Activated CD4-positive, alpha-beta T cell treated with anti-CD3 and anti-CD28 coated beads for 36 hours (primary cell): Measurements from ENCODE around the gene CAMSAP3. TPM values are rescaled to one million over a fixed set of nuclear protein-coding genes. Genes with fewer than 3 reads are reported as not detected.

Experiments used
- ATAC-seq: fragments of 200-7000 bp; cut with Tn5 transposase; one replicate; pipeline ENCODE4 v1.10.0; 2021; ENCODE audit warnings: mild to moderate bottlenecking, moderate library complexity
- CTCF ChIA-PET: fragments of 350-600 bp; sonication (Branson Sonifier 250); formaldehyde crosslinking; loops from one replicate; lab custom pipeline; 2021; ENCODE audit warnings: antibody characterized with exemption; lab: Charles Lee
- POLR2A ChIA-PET: fragments of 350-600 bp; sonication (Branson Sonifier 250); formaldehyde crosslinking; loops from one replicate; lab custom pipeline; 2021; ENCODE audit warnings: antibody characterized with exemption, inconsistent platforms; lab: Charles Lee
- DNase-seq: peaks from one replicate; pipeline ENCODE4 v3.0.0-alpha.2; 2020
- H3K27ac Mint-ChIP-seq: one replicate; pipeline ENCODE4 v1.8.0; 2021; ENCODE audit warnings: mixed read lengths
- H3K27me3 Mint-ChIP-seq: one replicate; pipeline ENCODE4 v1.8.0; 2021; ENCODE audit warnings: mixed read lengths
- H3K36me3 Mint-ChIP-seq: one replicate; pipeline ENCODE4 v1.8.0; 2021; ENCODE audit warnings: low read depth, mixed read lengths
- H3K4me1 Mint-ChIP-seq: one replicate; pipeline ENCODE4 v1.8.0; 2021; ENCODE audit warnings: mixed read lengths
- H3K4me3 Mint-ChIP-seq: one replicate; pipeline ENCODE4 v1.8.0; 2021; ENCODE audit warnings: mild to moderate bottlenecking, moderate library complexity, mixed read lengths
- H3K9me3 Mint-ChIP-seq: one replicate; pipeline ENCODE4 v1.8.0; 2021; ENCODE audit warnings: low read depth, mixed read lengths
- intact Hi-C, 2 experiments: fragments of 100-400 bp; cut with DNase I in 1 of 2; cut with micrococcal nuclease in 1 of 2; formaldehyde crosslinking; loops; one replicate each; pipeline versions ENCODE4 v1.14.2 to v1.15.1; 2022 to 2024; cut with DNase I, micrococcal nuclease
- total RNA-seq, 2 experiments: library from RNA; stranded (reverse); gene quantifications; one replicate each; pipeline ENCODE4 v1.2.3, GENCODE V29; 2021

CAMSAP3 gene
- total RNA-seq, 2 experiments from 2014 or later: 0.50 to 0.58 TPM

GRCh38 chr19:7623725-7624603 is 28.3 kb downstream of the CAMSAP3 start:
- ATAC-seq (no peak), DNase-seq (no peak)
- intact Hi-C loops: no loop called here
- H3K36me3 Mint-ChIP-seq: peaks cover 23% of the 10 kb centered on the region
- H3K4me3 Mint-ChIP-seq: no peak overlapping the region
- H3K27ac Mint-ChIP-seq: no peak overlapping the region
- ChIA-PET CTCF (no interaction called here), POLR2A (interaction anchor here (0.6 to 0.7 kb wide), 2 partner anchors 27 to 245 kb away, joined by 3 read pairs; no protein-coding TSS in a partner anchor)
- no peaks in the 10 kb centered on the region for H3K27me3 Mint-ChIP-seq
- H3K4me1 Mint-ChIP-seq: peaks cover 14% of the 10 kb centered on the region
- H3K9me3 Mint-ChIP-seq: no peaks in the 10 kb centered on the region

DNA sequence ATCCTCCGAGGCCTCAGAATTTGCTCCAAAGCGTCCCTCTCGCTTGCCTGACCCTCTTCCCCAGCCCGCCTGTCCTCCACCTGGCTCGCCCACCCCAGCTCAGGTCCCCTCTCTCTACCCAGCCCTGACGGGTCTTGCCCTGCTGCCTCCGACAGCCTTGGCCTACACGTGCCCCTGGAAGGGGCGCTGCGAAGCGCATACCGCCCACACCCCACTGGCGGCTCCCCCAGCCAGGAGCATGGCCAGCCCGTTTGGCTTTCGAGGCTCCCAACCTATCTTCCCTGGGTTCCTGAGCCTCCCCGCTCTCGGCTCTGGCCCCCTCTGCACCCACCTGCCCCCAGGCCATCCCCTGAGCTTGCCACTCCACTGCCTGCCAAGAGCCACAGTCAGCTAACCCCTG is 29.1 kb downstream of the CAMSAP3 start:
- intact Hi-C loops: loop anchor here in 1 of 2 experiments (5.0 kb wide), 1 partner anchor 1253 kb away; the partner anchor contains the start of gene ALKBH7
- no peak overlapping the region for H3K27ac Mint-ChIP-seq
- peaks cover 20% of the 10 kb centered on the region for H3K4me1 Mint-ChIP-seq
- ATAC-seq (no peak), DNase-seq (no peak)
- peaks cover 29% of the 10 kb centered on the region for H3K36me3 Mint-ChIP-seq
- H3K27me3 Mint-ChIP-seq: no peaks in the 10 kb centered on the region
- ChIA-PET POLR2A (interaction anchor here (0.6 kb wide), 1 partner anchor 199 kb away, joined by 4 read pairs; no protein-coding TSS in a partner anchor), CTCF (no interaction called here)
- H3K9me3 Mint-ChIP-seq: no peaks in the 10 kb centered on the region
- H3K4me3 Mint-ChIP-seq: no peak overlapping the region

DNA sequence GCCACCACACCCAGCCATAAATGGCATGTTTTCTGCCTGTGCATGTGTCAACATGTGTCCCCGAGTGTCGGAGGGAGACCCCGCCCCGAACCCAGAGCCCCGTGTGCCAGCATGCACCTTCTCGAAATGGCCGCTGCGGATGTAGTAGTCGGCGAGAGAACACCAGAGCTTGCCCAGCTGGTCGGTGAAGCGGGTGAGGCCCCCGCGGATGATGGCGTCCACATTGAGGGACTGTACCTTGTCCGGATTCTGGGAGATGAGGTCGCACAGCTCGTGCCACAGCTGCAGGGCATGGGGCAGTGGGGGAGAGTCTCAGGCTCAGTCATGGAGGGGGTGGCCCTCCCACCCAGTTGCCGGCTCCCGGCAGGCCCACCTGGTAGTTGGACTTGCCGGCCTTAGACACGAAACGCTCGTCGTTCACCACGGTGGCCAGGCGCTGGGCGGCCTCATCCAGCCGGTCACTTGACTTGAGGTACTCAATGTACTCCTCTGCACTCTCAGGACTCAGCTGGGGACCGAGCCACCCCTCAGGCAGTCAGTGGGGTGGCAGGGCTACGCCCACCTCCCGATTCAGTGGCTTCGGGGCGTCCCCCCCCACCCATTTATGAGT is 30.2 kb downstream of the CAMSAP3 start:
- intact Hi-C loops: loop anchor here in 1 of 2 experiments (5.0 kb wide), 1 partner anchor 1254 kb away; the partner anchor contains the start of gene ALKBH7
- DNase-seq (no peak), ATAC-seq (no peak)
- Mint-ChIP-seq H3K4me3 (no peak overlapping the region), H3K27me3 (no peaks in the 10 kb centered on the region), H3K36me3 (peaks cover 30% of the 10 kb centered on the region), H3K4me1 (peaks cover 30% of the 10 kb centered on the region), H3K9me3 (no peaks in the 10 kb centered on the region), H3K27ac (no peak overlapping the region)
- CTCF ChIA-PET: interaction anchor here (0.7 kb wide), 2 partner anchors 34 to 260 kb away, joined by 3 to 4 read pairs; no protein-coding TSS in a partner anchor
- POLR2A ChIA-PET: interaction anchor here (0.6 kb wide), 1 partner anchor 198 kb away, joined by 4 read pairs; no protein-coding TSS in a partner anchor

DNA sequence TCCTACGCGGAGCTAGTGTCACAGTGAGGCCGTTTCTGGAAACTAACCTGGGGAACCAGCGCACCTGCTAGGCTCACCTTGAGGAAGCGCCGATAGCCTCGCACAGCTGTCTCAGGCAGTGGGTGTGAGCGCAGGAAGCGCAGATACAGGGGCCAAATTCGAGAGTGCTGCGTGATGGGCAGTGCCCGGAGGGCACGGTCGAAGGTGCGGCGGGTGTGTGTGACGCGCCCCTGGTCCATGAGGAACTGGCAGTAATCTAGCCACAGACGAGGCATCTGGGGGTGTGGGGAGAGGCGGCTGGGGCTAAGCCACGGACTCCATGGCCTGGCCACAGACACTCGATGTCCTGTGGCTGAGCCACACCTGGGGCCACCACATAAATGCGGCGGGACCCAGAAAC is 31.5 kb downstream of the CAMSAP3 start:
- ChIA-PET CTCF (interaction anchor here (1.1 kb wide), 1 partner anchor 59 kb away, joined by 3 read pairs; no protein-coding TSS in a partner anchor), POLR2A (interaction anchor here (0.6 kb wide), 2 partner anchors 40 to 277 kb away, joined by 3 to 4 read pairs; partner anchors contain the start of gene MAP2K7)
- DNase-seq: no peak
- H3K9me3 Mint-ChIP-seq: no peaks in the 10 kb centered on the region
- intact Hi-C loops: loop anchor here in 1 of 2 experiments (5.0 kb wide), 1 partner anchor 1255 kb away; the partner anchor contains the start of gene ALKBH7
- H3K36me3 Mint-ChIP-seq: peaks cover 28% of the 10 kb centered on the region
- no peak overlapping the region for H3K27ac Mint-ChIP-seq
- H3K4me3 Mint-ChIP-seq: no peak overlapping the region
- no peaks in the 10 kb centered on the region for H3K27me3 Mint-ChIP-seq
- H3K4me1 Mint-ChIP-seq: peaks cover 32% of the 10 kb centered on the region
- ATAC-seq: no peak

- H3K4me3 Mint-ChIP-seq: peak overlapping the region; percentile 88
- no peak for ATAC-seq
- intact Hi-C loops: loop anchor here (1.0 to 5.0 kb wide), 14 partner anchors 9 to 1256 kb away; partner anchors contain the start of genes STXBP2 (in 2 of the 2), ALKBH7 (in 1 of the 2), MAP2K7 (in 1 of the 2) and MCOLN1 (in 1 of the 2)
- H3K36me3 Mint-ChIP-seq: peaks cover 26% of the 10 kb centered on the region
- CTCF ChIA-PET: interaction anchor here (1.2 to 1.9 kb wide), 4 partner anchors 24 to 288 kb away, joined by 4 to 14 read pairs (median 6); partner anchors contain the start of gene TRAPPC5
- no peaks in the 10 kb centered on the region for H3K27me3 Mint-ChIP-seq
- POLR2A ChIA-PET: interaction anchor here (0.6 to 1.2 kb wide), 5 partner anchors 9 to 315 kb away, joined by 3 to 6 read pairs (median 3); partner anchors contain the start of gene TIMM44
- no peak for DNase-seq
- no peaks in the 10 kb centered on the region for H3K9me3 Mint-ChIP-seq
- H3K27ac Mint-ChIP-seq: peak overlapping the region; percentile 97
- H3K4me1 Mint-ChIP-seq: peaks cover 32% of the 10 kb centered on the region
Observed at GRCh38 chr19:7628589-7629311, 33.1 kb downstream of the CAMSAP3 start.

GRCh38 chr19:7629347-7630054 is 33.8 kb downstream of the CAMSAP3 start, which contains the start of the genes PET100 and XAB2:
Gene PET100 (plus strand): TSS chr19:7629793. CDS start chr19:7629834, 41 bp downstream.
Gene XAB2 (minus strand): TSS chr19:7629545. CDS start chr19:7629527, 18 bp downstream.
- Mint-ChIP-seq H3K9me3 (no peaks in the 10 kb centered on the region), H3K27ac (peak within 1 kb of the TSS; percentile 97), H3K4me3 (peak within 1 kb of the TSS; percentile 88), H3K27me3 (no peaks in the 10 kb centered on the region), H3K4me1 (peaks cover 32% of the 10 kb centered on the region), H3K36me3 (peaks cover 26% of the 10 kb centered on the region)
- CTCF ChIA-PET: interaction anchor here (1.2 to 1.9 kb wide), 5 partner anchors 23 to 289 kb away, joined by 4 to 14 read pairs (median 5); partner anchors contain the start of gene TRAPPC5
- POLR2A ChIA-PET: interaction anchor here (1.0 to 1.2 kb wide), 5 partner anchors 9 to 314 kb away, joined by 3 to 6 read pairs (median 4); partner anchors contain the start of gene TIMM44
- peak; percentile 99 for ATAC-seq
- DNase-seq: peak; percentile 97
- intact Hi-C loops: loop anchor here (1.0 to 5.0 kb wide), 14 partner anchors 8 to 1257 kb away; partner anchors contain the start of genes STXBP2 (in 2 of the 2), ALKBH7 (in 1 of the 2), MAP2K7 (in 1 of the 2) and MCOLN1 (in 1 of the 2)

- DNase-seq: no peak
- Mint-ChIP-seq H3K27ac (no peak overlapping the region), H3K36me3 (peaks cover 26% of the 10 kb centered on the region), H3K4me1 (peaks cover 38% of the 10 kb centered on the region), H3K27me3 (no peaks in the 10 kb centered on the region), H3K4me3 (no peak overlapping the region), H3K9me3 (no peaks in the 10 kb centered on the region)
- ChIA-PET CTCF (no interaction called here), POLR2A (no interaction called here)
- ATAC-seq: no peak
- intact Hi-C loops: no loop called here
Observed at GRCh38 chr19:7631577-7631976, 35.9 kb downstream of the CAMSAP3 start.

DNA sequence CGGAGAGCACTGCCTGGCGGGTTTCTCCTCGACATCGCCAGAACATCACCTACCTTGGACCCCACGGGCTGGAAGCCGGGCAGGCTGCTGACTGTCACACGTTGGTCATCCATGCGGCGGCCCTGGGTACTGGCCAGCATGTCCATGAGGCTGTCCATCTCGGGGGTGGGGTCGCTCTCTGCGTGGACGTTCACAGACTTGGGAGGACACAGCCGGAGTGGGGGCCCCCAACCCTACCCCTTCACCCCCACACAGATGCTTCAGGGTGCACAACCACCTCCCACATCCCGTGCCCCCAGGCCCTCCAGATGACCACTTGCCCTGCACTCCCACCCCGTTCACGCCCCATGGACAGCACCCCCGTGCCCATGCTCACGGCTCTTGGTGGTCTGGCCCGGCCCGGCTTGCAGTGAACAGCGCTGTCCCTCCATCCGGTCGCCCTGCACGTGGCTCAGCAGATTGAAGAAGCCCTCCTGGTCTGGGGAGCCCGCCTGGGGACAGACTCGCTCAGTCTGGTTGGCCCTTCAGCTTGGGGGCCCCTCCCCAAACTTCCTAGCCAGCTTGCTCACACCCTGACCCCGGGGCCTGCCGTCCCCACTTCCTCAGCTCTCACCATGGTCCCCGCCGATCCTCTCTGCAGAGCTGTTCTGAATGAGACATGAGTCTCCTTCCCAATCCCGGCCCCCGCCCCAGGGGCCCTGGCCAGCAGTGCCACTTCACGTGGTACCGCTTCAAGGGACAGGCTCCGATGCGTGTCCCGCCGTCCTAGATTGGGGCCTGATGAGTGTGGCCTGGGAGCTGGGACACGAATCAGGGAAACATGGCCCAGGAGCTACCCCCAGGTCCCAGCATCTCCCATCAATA is 36.9 kb downstream of the CAMSAP3 start:
- Mint-ChIP-seq H3K27ac (no peak overlapping the region), H3K27me3 (no peaks in the 10 kb centered on the region), H3K9me3 (no peaks in the 10 kb centered on the region), H3K4me1 (peaks cover 40% of the 10 kb centered on the region), H3K4me3 (no peak overlapping the region), H3K36me3 (peaks cover 21% of the 10 kb centered on the region)
- ChIA-PET CTCF (interaction anchor here (0.8 kb wide), 1 partner anchor 20 kb away, joined by 3 read pairs; no protein-coding TSS in a partner anchor), POLR2A (no interaction called here)
- no peak for DNase-seq
- intact Hi-C loops: no loop called here
- ATAC-seq: no peak

- POLR2A ChIA-PET: no interaction called here
- ATAC-seq: no peak
Observed at GRCh38 chr19:7633698-7634097, 38.0 kb downstream of the CAMSAP3 start, which contains the start of gene PCP2. Gene PCP2 (minus strand): TSS chr19:7633719. CDS start chr19:7633457, 262 bp downstream.

More at GRCh38 chr19:7633698-7634097, 38.0 kb downstream of the CAMSAP3 start, which contains the start of gene PCP2:
- Mint-ChIP-seq H3K36me3 (peaks cover 19% of the 10 kb centered on the region), H3K4me1 (peaks cover 34% of the 10 kb centered on the region), H3K4me3 (no peak within 1 kb of the TSS), H3K27me3 (no peaks in the 10 kb centered on the region), H3K9me3 (no peaks in the 10 kb centered on the region), H3K27ac (no peak within 1 kb of the TSS)
- intact Hi-C loops: no loop called here
- no peak for DNase-seq
- CTCF ChIA-PET: interaction anchor here (0.5 kb wide), 1 partner anchor 1123 kb away, joined by 3 read pairs; no protein-coding TSS in a partner anchor
